Stimulated activated CD8-positive, alpha-beta memory T cell treated with anti-CD3 and anti-CD28 coated beads, Interleukin-4, amount 100 ng/mL, for 48 hours (primary cell): ENCODE results near the gene IGF2.

ENCODE experiments used
- DNase-seq: peaks from one replicate; pipeline ENCODE4 v3.0.0-alpha.2; 2020

Gene IGF2

DNA sequence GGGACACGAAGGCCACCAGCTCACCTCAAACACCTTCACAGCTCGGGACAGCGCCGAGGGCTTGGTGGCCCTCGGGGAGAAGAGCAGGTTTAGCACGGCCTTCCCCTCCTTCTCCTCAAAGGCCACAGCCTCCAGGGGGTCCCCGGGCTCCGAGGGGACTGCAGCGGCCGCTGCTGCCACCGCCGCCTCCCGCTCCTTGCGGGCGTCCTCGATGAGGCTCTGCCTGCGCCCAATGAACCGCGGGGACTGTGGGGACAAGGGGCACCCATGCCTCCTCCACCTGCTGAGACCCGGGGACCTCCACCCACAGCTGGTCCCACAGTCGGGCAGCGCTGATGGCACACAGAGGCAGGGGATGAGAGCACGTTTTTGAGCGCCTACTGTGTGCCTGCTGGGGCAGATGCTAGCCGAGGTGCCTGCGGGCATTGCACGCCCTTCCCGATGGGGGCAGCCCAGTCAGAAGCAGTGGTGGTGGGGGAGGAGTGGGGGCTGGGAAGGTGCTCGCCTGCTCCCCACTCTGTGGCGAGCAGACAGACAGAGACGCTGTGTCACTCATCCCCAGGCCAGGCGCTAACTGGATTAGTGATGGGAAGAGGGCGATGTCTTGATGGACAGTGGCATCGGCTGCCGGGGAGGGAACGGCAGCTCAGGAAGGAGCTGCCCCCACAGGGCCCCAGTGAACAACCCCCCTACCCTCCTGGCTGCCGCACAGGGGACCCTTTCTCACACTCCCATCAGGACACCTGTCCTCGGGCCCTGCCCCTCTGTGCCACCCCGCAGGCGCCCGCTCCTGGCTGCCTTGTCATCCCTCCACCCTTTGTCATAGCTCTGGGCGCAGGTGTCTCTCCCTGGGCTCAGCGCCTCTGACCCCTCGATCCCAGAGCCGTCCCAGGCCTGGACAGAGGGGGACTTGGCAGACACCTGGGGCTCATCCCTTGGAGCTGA lies 30.7 kb upstream of the IGF2 start:
- no peak for DNase-seq

DNA sequence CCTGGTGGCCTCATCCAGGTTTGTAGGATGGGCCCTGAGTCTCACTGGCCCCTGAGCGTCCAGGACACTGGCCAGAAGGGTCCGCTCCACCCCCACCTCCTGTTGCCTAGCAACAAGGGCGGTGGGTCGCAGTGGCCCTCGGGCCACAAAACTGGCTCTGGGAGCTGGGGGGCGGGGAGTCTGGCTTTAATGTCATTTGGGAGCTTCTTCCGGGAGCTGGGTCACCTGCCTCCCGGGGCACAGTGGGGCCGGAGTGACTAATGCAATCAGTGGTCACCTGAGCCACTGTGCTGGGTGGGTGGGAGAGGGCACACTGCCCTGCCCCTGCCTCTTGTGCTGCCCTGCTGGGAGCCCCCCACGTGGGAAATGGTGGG lies 29.8 kb upstream of the IGF2 start:
- no peak for DNase-seq

DNA sequence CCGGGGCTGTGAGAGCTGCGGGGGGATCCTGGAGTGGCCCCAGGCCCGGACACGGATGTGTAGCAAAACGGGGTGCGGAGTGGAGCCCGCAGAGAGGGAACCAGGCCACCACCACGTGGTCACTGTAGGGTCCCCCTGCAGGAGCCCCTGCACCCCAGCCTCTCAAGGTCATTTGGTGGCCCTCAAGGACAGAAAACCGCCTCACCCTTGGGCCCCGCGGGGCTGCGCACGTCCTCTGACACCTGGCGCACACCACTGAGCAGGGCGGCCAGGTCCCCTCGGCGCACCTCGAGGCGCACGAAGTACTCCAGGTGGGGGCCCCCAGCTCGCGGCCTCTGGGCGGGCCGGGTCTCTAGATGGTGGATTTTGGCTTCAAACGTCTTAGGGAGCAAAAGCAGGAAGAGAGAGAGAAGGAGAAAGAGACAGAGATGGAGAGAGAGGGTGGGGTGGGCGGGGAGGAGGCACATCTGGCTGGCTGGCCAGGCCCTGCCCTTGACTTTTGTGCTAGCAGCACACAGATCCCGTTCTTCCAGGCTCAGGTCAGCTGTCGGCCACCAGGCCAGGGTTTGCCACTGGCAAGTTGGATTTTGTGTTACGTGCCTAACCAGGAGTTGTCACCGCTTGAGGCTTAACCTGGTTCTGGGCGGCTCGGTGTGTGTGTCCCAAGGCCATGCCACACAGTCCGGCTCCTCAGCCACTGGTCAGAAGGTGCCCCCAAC lies 29.3 kb upstream of the IGF2 start:
- DNase-seq, result no peak

DNA sequence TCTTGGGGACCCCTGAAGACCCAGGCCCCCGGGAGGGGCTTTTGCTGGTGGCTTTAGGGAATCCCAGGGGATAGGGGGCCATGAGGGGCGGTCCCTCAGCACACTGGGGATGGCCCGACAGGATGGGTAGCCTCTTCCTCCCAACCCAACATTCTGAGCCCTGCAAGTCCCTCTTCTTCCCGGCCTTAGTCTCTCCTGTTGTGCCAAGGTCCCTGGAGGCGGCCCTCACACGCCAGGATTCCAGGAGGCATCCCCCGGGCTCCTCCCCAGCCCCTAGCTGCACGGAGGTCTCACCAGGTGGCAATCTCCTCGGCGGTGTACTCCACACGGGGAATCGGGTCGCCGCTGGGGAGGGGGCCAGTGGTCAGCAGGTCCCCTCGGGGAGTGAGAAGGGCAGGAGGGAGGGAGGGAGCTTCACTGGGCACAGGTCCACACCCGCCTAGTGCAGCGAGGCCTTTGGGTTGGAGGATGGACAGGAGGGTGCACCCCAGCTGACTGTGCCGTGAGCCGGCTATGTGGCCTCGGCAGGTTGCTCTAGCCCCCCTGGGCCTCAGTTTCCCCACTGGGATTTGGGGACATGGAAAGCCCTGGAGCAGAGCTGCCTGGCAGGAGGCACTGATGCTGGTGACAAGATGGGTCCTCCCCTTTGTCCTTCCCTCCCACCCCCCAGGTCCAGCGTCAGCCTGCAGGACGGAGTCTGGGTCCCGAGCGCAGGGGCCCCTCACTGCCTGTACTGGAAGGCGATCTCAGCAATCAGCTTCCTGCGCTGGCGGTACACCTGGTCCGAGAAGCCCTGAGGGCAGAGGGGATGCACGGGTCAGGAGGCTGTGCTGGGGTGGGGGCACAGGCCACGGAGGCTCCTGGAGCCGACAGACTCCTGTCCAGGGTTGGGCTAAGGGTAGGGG lies 28.2 kb upstream of the IGF2 start:
- DNase-seq, result no peak

DNA sequence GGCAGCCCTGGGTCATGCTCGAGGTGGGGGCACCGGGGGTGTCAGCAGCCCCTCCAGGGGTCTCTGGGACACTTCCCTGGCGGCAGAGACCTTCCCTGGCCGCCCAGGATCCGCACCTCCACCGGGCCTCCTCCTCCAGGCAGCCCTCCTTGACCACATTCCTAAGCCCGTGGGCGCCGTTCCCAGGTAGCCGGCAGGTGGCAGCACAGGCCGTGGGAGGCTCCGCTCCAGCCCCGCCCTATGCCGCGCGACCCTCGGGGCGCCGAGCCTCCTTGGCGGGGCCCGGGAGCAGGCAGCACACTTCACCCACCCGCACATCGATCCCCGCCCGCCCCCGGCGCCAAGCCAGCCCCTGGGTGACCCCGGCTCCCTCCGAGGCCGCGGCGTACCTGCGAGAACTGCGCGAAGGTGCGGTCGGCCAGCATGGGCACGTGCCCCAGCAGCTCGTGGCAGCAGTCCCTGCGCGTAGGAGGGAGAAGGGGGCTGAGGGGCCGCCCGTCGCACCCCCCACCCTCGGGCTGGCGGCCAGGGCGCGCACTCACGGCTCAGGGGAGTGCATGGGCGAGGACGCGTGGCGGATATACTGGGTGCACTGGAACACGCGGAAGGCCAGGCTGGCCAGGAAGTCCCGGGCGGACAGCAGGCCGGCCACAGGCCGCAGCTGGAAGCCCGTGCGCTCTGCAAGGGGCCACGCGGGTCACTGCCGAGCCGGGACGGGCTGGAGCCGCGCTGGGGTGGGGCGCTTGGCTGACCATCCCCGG lies 27.1 kb upstream of the IGF2 start:
- peak; percentile 73 for DNase-seq

DNA sequence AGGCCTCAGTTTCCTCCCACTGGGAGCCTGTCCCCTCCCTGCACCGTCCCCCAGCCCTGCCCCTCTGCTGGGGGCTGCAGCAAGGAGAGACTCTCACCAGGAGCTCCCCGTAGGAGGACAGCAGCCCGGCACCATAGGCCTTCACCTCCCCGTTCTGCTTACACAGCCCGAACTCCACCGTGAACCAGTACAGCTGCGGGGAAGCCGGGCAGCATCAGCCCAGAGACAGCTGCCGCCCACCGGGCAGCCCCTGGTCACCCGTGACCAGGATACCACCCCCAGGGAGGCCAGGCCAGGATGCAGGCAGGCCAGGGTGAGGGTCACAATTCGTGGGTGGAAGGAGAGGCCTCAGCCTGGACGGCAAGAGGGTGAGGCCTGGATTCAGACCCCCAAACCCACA lies 26.4 kb upstream of the IGF2 start:
- no peak for DNase-seq

DNA sequence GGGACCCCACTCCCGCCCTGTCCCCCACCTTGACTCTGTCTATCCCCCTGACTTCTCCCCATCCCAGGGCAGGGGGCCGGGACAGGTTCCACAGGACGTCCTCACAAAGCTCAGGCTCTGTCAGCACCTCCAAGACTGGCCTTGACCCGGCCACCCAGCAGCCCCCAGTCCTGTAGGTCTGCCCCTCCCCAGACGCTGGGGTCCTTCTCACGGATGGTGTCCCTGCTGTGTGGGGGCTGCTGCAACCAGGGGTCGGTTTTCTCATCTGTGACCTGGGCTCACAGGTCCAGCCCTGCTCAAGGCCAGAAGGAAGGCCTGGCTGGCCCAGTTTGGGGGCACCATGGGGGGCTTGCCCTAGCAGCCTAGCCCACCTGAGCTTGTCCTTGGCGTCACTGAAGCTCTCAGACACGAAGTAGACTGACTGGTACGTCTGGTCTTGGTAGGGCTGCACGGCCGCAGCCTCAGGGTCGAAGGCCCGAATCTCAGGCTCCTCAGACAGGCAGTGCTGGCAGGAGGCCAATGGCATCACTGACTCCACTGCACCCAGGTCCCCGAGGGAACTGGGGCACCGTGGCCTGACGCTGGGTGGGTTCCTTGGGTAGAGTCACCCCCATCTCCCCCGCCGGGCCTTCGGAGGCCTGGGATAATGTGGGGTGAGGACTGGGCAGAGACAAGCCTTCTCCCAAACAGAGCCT lies 25.8 kb upstream of the IGF2 start:
- no peak for DNase-seq

DNA sequence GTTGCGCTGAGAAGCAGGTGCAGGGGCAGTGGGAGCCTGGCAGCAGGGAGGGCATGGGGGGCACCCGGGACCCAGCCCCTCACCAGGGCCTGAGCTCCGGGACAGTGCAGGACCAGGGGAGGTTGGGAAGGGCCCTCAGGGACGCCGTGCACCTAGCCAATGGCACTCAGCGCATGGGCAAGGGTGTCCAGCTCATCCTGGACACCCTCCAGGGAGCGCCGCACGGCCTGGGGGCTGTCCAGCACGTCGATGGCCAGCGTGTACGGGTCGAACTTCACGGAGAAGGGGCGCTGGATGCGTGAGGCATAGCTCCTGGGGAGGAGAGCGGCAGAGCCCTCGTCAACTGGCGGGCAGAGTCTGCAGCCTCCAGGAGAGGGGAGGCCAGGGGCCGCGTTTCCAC lies 24.9 kb upstream of the IGF2 start:
- no peak for DNase-seq

DNA sequence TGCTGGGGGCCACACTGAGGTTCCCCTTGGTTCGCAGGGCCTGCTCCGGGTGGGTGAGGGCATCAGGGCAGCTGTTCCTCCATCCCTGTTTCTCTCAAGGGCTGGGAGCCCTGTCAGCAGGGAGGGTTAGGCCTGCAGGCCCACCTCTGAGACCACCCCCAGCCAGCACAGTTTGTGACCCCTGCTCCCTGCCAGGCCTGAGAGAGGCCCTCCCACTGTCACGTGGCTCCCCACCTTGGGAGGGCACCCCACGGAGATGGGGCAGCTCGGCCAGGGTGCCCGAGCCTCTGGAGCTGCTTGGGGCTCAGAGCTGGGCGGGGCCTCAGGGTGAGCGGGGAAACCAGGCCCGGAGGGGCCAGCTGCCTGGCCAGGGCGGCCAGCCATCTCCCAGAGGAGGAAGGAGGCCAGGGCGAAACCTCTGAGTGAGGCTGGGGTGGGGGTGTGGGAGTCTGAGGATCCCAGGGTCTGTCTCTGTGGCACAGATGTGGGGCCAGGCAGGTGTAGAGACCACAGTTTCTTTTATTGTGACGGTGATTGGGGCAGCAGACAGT lies 24.3 kb upstream of the IGF2 start:
- DNase-seq, result no peak

DNA sequence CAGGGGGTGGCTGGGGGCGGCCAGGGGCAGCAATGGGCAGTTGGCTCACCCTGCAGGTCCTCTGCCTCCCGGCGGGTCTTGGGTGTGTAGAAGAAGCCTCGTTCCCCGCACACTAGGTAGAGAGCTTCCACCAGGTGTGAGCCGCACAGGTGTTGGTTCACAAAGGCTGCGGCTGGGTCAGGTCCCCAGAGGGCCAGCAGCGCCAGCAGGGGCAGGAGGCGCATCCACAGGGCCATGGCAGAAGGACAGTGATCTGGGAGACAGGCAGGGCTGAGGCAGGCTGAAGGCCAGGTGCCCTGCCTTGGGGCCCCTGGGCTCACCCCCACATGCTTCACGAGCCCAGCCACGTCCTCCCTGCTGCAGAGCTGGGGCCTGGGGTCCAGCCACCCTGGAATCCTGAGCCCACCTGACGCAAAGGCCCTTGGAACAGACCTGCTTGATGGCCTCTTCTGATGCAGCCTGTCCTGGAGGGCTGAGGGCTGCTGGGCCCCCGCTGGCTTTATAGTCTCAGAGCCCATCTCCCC lies 21.6 kb upstream of the IGF2 start, which contains the start of gene INS:
Gene INS, minus strand, starts transcription at position 474 of the 524 bp plus-strand sequence. Its CDS starts 238 bp downstream, at position 236.
- no peak for DNase-seq

DNA sequence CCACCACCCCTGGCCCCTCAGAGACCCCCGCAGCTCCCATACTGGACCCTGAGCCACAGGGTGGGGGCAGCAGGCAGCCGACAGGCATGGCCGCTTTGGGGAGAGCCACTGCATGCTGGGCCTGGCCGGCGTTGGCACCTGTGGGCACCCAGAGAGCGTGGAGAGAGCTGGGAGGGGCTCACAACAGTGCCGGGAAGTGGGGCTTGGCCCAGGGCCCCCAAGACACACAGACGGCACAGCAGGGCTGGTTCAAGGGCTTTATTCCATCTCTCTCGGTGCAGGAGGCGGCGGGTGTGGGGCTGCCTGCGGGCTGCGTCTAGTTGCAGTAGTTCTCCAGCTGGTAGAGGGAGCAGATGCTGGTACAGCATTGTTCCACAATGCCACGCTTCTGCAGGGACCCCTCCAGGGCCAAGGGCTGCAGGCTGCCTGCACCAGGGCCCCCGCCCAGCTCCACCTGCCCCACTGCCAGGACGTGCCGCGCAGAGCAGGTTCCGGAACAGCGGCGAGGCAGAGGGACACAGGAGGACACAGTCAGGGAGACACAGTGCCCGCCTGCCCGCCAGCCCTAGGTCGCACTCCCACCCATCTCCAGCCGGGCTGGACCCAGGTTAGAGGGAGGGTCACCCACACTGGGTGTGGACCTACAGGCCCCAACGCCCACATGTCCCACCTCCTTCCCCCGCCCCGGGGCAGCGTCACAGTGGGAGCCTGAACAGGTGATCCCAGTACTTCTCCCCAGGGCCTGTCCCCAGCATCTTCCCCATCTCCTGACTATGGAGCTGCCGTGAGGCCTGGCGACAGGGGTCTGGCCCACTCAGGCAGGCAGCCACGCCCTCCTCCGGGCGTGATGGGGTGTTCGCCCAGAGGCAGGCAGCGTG lies 20.6 kb upstream of the IGF2 start:
- DNase-seq, result no peak

DNA sequence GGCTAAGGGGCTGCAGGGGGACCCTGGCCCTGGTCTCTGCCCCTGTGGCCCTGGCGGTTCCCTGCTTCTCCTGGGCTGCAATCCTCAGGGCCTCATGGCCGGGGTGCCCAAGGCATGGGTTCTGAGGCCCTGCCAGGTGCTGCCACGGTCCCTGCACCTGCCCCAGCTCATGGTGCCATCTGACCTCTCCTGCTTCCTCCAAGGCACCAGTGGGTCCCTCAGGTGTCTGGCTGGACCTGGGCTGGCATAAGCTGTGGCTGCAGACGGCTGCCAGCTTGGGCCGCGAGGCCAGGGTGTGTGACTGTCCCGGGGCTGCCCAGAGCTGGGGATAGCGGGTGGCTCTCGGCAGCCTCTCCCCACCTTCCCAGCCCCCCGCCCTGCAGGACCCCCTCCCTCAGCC lies 19.8 kb upstream of the IGF2 start:
- no peak for DNase-seq

DNA sequence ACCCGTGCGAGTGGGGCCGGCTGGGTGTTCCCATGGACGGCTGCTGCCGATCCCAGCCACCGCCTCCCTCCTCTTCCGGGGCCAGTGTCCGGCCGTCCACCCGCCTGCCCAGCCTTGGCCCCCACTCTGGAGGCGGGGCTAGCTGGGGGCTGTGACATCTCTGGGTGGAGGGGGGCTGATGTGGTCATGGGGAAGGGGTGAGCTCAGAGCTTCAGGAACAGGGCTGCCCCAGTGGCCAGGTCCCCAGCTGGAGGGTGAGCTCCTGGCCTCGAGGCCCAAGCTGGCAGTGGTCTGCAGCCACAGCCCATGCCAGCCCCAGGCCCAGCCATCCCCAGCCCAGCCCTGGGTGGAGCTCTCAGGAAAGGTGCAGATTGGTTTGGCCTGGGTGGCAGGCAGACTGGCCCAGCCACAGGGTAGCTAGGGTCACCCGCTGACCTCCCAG lies 19.1 kb upstream of the IGF2 start:
- DNase-seq, result no peak

DNA sequence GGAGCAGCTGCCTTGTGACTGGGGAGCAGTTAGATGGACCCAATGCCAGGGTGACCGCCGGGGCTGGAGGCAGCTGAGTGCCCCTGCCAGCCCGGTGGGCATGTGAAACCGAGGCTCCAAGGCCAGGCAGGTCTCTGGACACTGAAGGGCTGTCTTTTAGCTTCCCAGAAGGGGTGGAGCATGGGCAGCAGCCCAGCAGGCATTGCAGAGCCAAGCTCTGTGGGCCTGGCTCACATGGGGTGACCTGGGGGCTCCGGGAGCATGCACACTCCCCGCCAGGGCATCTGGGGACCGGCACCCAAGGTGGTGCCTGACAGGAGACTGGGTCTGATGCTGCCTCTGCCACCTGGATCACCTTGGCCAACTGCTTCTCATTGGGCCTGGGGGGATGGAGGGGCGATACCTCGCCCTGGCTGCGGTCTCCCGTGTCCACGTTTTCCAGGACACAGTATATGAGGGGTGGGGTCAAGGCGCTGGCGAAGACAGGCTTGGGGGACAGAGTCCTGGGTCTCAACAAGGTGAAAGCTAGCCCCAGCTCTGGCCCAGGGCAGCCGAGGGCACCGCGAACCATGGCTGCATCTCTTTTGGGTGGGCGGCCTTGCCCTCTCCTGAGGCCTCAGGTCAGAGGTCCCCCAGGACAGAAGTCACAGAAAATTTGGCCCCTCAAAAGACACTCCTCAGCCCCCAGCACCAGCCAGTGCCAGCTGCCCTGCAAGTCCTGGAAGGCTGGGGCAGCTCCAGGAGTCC lies 18.3 kb upstream of the IGF2 start:
- DNase-seq, result no peak

DNA sequence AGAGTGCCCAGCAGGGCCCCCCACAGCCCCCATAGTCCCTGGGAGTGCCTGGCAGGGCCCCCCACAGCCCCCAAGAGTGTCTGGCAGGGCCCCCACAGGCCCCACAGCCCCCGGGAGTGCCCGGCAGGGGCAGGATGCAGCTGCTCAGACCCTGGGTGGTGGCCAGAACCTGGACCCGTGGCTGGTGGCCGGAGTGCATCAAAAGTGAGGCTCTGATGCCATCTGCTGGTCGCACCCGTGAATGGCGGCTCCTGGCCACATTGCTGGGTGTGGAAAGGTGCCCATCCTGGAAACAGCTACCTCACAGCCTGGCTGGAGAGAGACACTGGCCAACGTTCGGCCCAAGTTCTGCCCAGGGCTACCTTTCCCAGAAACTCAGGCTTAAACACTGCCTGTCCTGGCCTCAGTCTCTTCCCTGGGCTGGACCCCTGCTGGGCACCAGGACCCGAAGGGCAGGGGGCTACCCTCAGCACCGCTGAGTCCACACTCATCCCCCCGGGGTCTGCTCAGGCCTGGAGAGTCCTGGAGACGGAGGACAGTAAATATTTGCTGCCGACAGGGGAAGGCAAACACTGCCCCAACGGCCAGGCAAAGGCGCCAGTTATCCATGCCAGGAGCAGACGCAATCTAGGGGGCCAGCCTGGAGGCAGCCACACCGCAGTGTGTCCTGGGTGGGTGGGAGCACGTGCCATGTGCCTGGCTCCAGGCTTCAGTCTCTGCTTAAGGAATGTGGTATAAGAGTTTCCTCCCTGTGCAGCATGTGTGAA lies 17.4 kb upstream of the IGF2 start:
- DNase-seq, result peak; percentile 85

DNA sequence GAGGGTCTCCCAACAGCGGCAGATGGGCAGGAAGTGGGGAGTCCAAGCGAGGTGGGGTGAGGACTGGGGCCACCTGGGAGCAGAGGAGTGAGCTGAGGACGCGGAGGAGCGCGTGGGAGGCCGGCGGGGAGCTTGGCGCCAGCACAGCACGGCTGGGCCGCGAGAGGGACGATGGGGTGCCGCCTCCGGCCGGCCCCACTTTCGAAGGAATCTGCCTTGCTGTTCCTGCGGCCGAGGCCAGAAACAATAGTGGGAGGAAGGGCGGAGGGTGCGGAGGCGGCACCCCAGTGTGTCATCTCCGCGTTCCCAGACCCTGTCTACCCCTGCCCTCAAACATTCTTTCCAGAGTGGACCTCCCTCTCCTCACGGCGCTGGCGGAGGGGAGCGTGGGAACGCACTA lies 16.3 kb upstream of the IGF2 start:
- DNase-seq, result no peak

DNA sequence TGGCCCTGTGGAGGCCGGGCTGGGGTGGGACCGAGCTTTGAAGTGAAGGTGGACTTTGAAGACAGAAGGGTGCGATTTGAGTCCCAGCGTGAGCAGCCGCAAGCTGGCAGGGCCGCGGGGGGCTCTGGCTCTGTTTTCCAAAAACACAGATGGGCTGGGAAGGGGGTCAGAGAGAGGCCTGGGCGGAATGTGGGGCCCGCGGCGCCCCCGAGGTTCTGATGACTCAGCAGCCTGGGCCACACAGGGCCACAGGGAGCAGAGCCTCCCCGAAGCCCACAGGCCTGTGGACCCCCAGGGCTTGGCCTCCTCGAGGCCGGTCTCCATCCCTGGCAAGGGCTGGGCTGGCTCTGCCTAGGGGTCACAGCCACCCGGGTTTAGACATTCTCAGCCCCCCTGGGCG lies 15.7 kb upstream of the IGF2 start:
- no peak for DNase-seq

DNA sequence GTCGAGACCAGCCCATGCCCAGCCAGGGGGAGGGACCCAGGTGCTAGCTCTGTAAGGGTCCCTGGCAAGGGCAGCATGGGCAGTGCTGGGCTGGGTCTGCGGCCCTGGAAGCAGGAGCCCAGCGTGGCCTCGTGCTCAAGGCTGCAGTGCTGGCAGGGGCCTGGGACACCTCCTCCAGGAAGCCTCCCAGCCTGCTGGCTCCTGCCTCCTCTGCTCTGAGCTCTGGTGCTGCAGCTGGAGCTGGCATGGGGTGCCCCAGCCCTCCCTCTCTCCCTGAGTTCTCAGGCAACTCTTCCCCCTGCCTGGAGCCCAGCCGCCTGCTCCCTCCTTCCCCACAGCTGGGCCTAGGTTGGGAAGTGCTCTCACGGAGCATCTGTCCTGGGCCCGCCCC lies 15.0 kb upstream of the IGF2 start:
- DNase-seq, result no peak
